Mesenchymal stem cell (in vitro differentiated cells and primary cell): ENCODE measurements around the gene GLDC.

Experiments used
- DNase-seq: peaks from one replicate; pipeline ENCODE4 v3.0.0-alpha.2; 2013
- H2AFZ ChIP-seq: one replicate; pipeline ENCODE4 v1.6.1; 2013; ENCODE audit warnings: low read depth, mild to moderate bottlenecking, control low read depth, inconsistent platforms, low read length, moderate library complexity
- H2AK5ac ChIP-seq: 2 replicates; pipeline ENCODE4 v1.6.1; 2013; ENCODE audit warnings: low read length, moderate library complexity, mild to moderate bottlenecking, inconsistent platforms; ENCODE audit not compliant: severe bottlenecking
- H2BK120ac ChIP-seq: one replicate; pipeline ENCODE4 v1.6.1; 2013; ENCODE audit warnings: low read depth, mild to moderate bottlenecking, inconsistent platforms, low read length, moderate library complexity
- H2BK12ac ChIP-seq, 2 experiments: one replicate each; pipeline ENCODE4 v1.6.1; 2013; ENCODE audit warnings: inconsistent platforms in 2 of 2, low read length in 2 of 2, mild to moderate bottlenecking in 2 of 2, moderate library complexity in 2 of 2, control low read depth in 1 of 2
- H2BK15ac ChIP-seq: one replicate; pipeline ENCODE4 v1.6.1; 2013; ENCODE audit warnings: mild to moderate bottlenecking, low read depth, inconsistent platforms; ENCODE audit not compliant: poor library complexity, severe bottlenecking
- H2BK5ac ChIP-seq: 2 replicates; pipeline ENCODE4 v1.6.1; 2013; ENCODE audit warnings: low read depth, mild to moderate bottlenecking, low read length, control low read depth, inconsistent platforms; ENCODE audit not compliant: poor library complexity, severe bottlenecking
- H3K14ac ChIP-seq, 2 experiments: one replicate each; pipeline ENCODE4 v1.6.1; 2013; ENCODE audit warnings: inconsistent platforms in 2 of 2, low read length in 2 of 2, control low read depth in 1 of 2, mild to moderate bottlenecking in 1 of 2, moderate library complexity in 1 of 2
- H3K18ac ChIP-seq, 2 experiments: one replicate each; pipeline ENCODE4 v1.6.1; 2013; ENCODE audit warnings: inconsistent platforms in 2 of 2, low read length in 2 of 2, control low read depth in 1 of 2, low read depth in 1 of 2, mild to moderate bottlenecking in 1 of 2
- H3K23ac ChIP-seq, 2 experiments: one replicate each; pipeline ENCODE4 v1.6.1; 2013; ENCODE audit warnings: inconsistent platforms in 2 of 2, low read length in 2 of 2, mild to moderate bottlenecking in 2 of 2, moderate library complexity in 2 of 2, control low read depth in 1 of 2
- H3K27ac ChIP-seq: 2 replicates; pipeline ENCODE4 v1.5.1; 2013; ENCODE audit warnings: mild to moderate bottlenecking, moderate library complexity, low read length, control low read depth, inconsistent platforms; ENCODE audit not compliant: poor library complexity, severe bottlenecking
- H3K27me3 ChIP-seq, 2 experiments: 2 replicates each; pipeline versions ENCODE4 v1.6.1 to v1.7.0; 2013; ENCODE audit warnings: low read length in 2 of 2, mild to moderate bottlenecking in 2 of 2, moderate library complexity in 2 of 2, control low read depth in 1 of 2, inconsistent platforms in 1 of 2; ENCODE audit not compliant: control insufficient read depth in 1 of 2, insufficient read depth in 1 of 2
- H3K36me3 ChIP-seq, 2 experiments: 2 replicates each; pipeline versions ENCODE4 v1.6.1 to v1.7.0; 2013; ENCODE audit warnings: low read length in 2 of 2, control low read depth in 1 of 2, inconsistent platforms in 1 of 2, low read depth in 1 of 2, mild to moderate bottlenecking in 1 of 2; ENCODE audit not compliant: insufficient read depth in 2 of 2, control insufficient read depth in 1 of 2
- H3K4ac ChIP-seq, 2 experiments: one replicate each; pipeline ENCODE4 v1.6.1; 2013; ENCODE audit warnings: inconsistent platforms in 2 of 2, low read length in 2 of 2, mild to moderate bottlenecking in 2 of 2, moderate library complexity in 2 of 2, control low read depth in 1 of 2, low read depth in 1 of 2
- H3K4me1 ChIP-seq: 2 replicates; pipeline ENCODE4 v1.6.1; 2013; ENCODE audit warnings: low read depth, low read length, control low read depth; ENCODE audit not compliant: control insufficient read depth, insufficient read depth
- H3K4me2 ChIP-seq: 2 replicates; pipeline ENCODE4 v1.6.1; 2013; ENCODE audit warnings: low read length, mild to moderate bottlenecking, inconsistent platforms; ENCODE audit not compliant: poor library complexity, severe bottlenecking
- H3K4me3 ChIP-seq, 2 experiments: 2 replicates each; pipeline versions ENCODE4 v1.5.1 to v1.7.0; 2013; ENCODE audit warnings: low read length in 2 of 2, mild to moderate bottlenecking in 2 of 2, control low read depth in 1 of 2, low read depth in 1 of 2; ENCODE audit not compliant: insufficient read depth in 1 of 2
- H3K79me1 ChIP-seq: replicated peaks from 2 replicates; pipeline ENCODE4 v1.6.1; 2013; ENCODE audit warnings: mild to moderate bottlenecking, control low read depth, low read length, inconsistent platforms; ENCODE audit not compliant: poor library complexity, severe bottlenecking
- H3K9ac ChIP-seq: 2 replicates; pipeline ENCODE4 v1.7.0; 2013; ENCODE audit warnings: mild to moderate bottlenecking, low read length, moderate library complexity
- H3K9me3 ChIP-seq: 2 replicates; pipeline ENCODE4 v1.7.0; 2013; ENCODE audit warnings: mild to moderate bottlenecking, low read length; ENCODE audit not compliant: control insufficient read depth
- H4K8ac ChIP-seq: one replicate; pipeline ENCODE4 v1.6.1; 2013; ENCODE audit warnings: inconsistent platforms, mild to moderate bottlenecking, low read length, moderate library complexity
- H4K91ac ChIP-seq: one replicate; pipeline ENCODE4 v1.6.1; 2013; ENCODE audit warnings: mild to moderate bottlenecking, low read length, inconsistent platforms
- WGBS: methylation state at CpG from one replicate; pipeline ENCODE4 v1.1.7; 2013; ENCODE audit warnings: mixed read lengths; 5-methylcytosine and 5-hydroxymethylcytosine counted together

Gene GLDC

DNA sequence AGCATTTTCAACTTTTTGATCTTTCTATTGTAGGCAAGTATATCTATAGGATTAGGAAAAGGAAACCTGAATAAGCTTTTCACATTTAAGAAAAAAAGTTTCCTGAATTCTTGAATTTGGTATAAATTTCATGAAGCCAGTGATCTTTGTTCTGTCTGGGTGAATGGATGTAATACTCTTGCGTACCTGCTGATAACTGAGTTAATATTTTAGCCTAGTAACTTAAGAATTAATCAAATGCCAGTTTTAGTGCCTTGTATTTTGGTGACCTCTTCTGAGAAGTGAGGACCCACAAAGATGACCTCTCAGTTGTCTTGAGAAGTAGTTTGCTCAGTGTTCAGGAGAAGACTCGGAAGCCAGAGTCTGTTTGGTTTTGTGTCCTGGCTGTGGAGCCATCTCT is 154.7 kb downstream of the GLDC start:
- Histone ChIP-seq H2BK5ac (no peak overlapping the region), H3K4me1 (peaks cover 1% of the 10 kb centered on the region), H3K9me3 (no peaks in the 10 kb centered on the region), H4K91ac (no peak overlapping the region), H2AFZ (no peak overlapping the region), H3K18ac (no peak overlapping the region), H2BK12ac (no peak overlapping the region), H3K4me3 (no peak overlapping the region), H2BK120ac (no peak overlapping the region), H2AK5ac (no peak overlapping the region), H4K8ac (no peak overlapping the region), H3K36me3 (peaks cover 15 to 99% of the 10 kb centered on the region in 2 experiments), H3K14ac (no peak overlapping the region), H3K4me2 (no peak overlapping the region), H3K27me3 (no peaks in the 10 kb centered on the region), H2BK15ac (no peak overlapping the region), H3K9ac (no peak overlapping the region), H3K23ac (no peak overlapping the region), H3K27ac (no peak overlapping the region), H3K4ac (no peak overlapping the region), H3K79me1 (peaks cover 21% of the 10 kb centered on the region)
- 100% methylated on average over 2 of the region's 2 CpGs for WGBS
- DNase-seq, result no peak

GRCh38 chr9:6489099-6489498 is 156.4 kb downstream of the GLDC start:
- H4K91ac ChIP-seq, result no peak overlapping the region
- H3K79me1 ChIP-seq, result peaks cover 21% of the 10 kb centered on the region
- WGBS, result 100% methylated on average over 1 of the region's 1 CpG
- peaks cover 20 to 96% of the 10 kb centered on the region in 2 experiments for H3K36me3 ChIP-seq
- H2AFZ ChIP-seq, result no peak overlapping the region
- no peak overlapping the region for H2BK12ac ChIP-seq
- DNase-seq, result no peak
- no peaks in the 10 kb centered on the region for H3K27me3 ChIP-seq
- no peak overlapping the region for H2BK15ac ChIP-seq
- H3K9ac ChIP-seq, result no peak overlapping the region
- H3K9me3 ChIP-seq, result no peaks in the 10 kb centered on the region
- H3K18ac ChIP-seq, result no peak overlapping the region
- no peak overlapping the region for H3K27ac ChIP-seq
- no peak overlapping the region for H4K8ac ChIP-seq
- H3K4me3 ChIP-seq, result no peak overlapping the region
- H2BK5ac ChIP-seq, result no peak overlapping the region
- no peak overlapping the region for H2BK120ac ChIP-seq
- no peak overlapping the region for H3K14ac ChIP-seq
- no peak overlapping the region for H3K23ac ChIP-seq
- H3K4ac ChIP-seq, result no peak overlapping the region
- no peak overlapping the region for H2AK5ac ChIP-seq
- peaks cover 1% of the 10 kb centered on the region for H3K4me1 ChIP-seq
- no peak overlapping the region for H3K4me2 ChIP-seq

GRCh38 chr9:6488395-6488794 is 157.1 kb downstream of the GLDC start:
- H3K27me3 ChIP-seq, result no peaks in the 10 kb centered on the region
- no peak overlapping the region for H4K91ac ChIP-seq
- no peak overlapping the region for H2AFZ ChIP-seq
- H3K23ac ChIP-seq, result no peak overlapping the region
- no peak overlapping the region for H3K27ac ChIP-seq
- H3K4me2 ChIP-seq, result no peak overlapping the region
- H3K4me3 ChIP-seq, result no peak overlapping the region
- H3K14ac ChIP-seq, result no peak overlapping the region
- no peak overlapping the region for H3K4ac ChIP-seq
- H2BK12ac ChIP-seq, result no peak overlapping the region
- H4K8ac ChIP-seq, result no peak overlapping the region
- no peak overlapping the region for H2AK5ac ChIP-seq
- peaks cover 21% of the 10 kb centered on the region for H3K79me1 ChIP-seq
- H2BK5ac ChIP-seq, result no peak overlapping the region
- no peak overlapping the region for H3K9ac ChIP-seq
- H3K4me1 ChIP-seq, result peaks cover 1% of the 10 kb centered on the region
- H2BK15ac ChIP-seq, result no peak overlapping the region
- H2BK120ac ChIP-seq, result no peak overlapping the region
- no peaks in the 10 kb centered on the region for H3K9me3 ChIP-seq
- DNase-seq, result no peak
- WGBS, result 98% methylated on average over 6 of the region's 7 CpGs
- H3K18ac ChIP-seq, result no peak overlapping the region
- H3K36me3 ChIP-seq, result peaks cover 25 to 95% of the 10 kb centered on the region in 2 experiments

DNA sequence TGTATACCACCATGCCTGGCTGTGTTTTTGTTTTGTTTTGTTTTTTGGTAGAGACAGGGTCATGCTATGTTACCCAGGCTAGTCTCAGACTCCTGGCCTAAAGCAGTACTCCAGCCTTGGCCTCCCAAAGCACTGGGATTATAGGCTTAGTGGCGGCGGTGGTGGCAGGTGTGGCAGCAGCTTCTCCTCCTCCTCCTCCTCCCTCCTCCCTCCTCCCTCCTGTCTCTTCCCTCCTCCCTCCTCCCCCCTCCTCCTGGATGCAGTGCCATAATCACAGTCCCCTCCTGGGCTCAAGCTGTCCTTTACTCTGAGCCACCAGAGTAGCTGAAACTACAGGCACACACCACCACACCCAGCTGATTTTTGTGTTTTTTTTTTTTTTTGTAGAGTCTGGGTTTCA is 161.3 kb downstream of the GLDC start:
- H3K14ac ChIP-seq, result no peak overlapping the region
- H3K9ac ChIP-seq, result no peak overlapping the region
- H3K36me3 ChIP-seq, result peaks cover 31 to 95% of the 10 kb centered on the region in 2 experiments
- peaks cover 13% of the 10 kb centered on the region for H3K79me1 ChIP-seq
- H4K91ac ChIP-seq, result no peak overlapping the region
- no peak overlapping the region for H3K27ac ChIP-seq
- H3K27me3 ChIP-seq, result no peaks in the 10 kb centered on the region
- H2BK12ac ChIP-seq, result no peak overlapping the region
- no peak overlapping the region for H4K8ac ChIP-seq
- no peak overlapping the region for H3K4ac ChIP-seq
- no peak overlapping the region for H3K23ac ChIP-seq
- no peaks in the 10 kb centered on the region for H3K9me3 ChIP-seq
- H2BK120ac ChIP-seq, result no peak overlapping the region
- H3K18ac ChIP-seq, result no peak overlapping the region
- H2BK15ac ChIP-seq, result no peak overlapping the region
- no peak overlapping the region for H2BK5ac ChIP-seq
- H3K4me2 ChIP-seq, result no peak overlapping the region
- no peaks in the 10 kb centered on the region for H3K4me1 ChIP-seq
- no peak for DNase-seq
- H3K4me3 ChIP-seq, result no peak overlapping the region
- H2AFZ ChIP-seq, result no peak overlapping the region
- H2AK5ac ChIP-seq, result no peak overlapping the region
- 84% methylated on average over 2 of the region's 2 CpGs for WGBS
